ENCODE results near the gene RIN3.

The RIN3 gene

GRCh38 chr14:92511453-92512238, 1.9 kb upstream of the RIN3 start:
- no peak for DNase-seq

GRCh38 chr14:92512807-92513203, 776 bp upstream of the RIN3 start:
- DNase-seq: no peak

- no peak for DNase-seq
Observed at GRCh38 chr14:92513966-92514843, 624 bp downstream of the RIN3 start.

- no peak for DNase-seq
Observed at GRCh38 chr14:92514844-92515514, 1.4 kb downstream of the RIN3 start.

DNA sequence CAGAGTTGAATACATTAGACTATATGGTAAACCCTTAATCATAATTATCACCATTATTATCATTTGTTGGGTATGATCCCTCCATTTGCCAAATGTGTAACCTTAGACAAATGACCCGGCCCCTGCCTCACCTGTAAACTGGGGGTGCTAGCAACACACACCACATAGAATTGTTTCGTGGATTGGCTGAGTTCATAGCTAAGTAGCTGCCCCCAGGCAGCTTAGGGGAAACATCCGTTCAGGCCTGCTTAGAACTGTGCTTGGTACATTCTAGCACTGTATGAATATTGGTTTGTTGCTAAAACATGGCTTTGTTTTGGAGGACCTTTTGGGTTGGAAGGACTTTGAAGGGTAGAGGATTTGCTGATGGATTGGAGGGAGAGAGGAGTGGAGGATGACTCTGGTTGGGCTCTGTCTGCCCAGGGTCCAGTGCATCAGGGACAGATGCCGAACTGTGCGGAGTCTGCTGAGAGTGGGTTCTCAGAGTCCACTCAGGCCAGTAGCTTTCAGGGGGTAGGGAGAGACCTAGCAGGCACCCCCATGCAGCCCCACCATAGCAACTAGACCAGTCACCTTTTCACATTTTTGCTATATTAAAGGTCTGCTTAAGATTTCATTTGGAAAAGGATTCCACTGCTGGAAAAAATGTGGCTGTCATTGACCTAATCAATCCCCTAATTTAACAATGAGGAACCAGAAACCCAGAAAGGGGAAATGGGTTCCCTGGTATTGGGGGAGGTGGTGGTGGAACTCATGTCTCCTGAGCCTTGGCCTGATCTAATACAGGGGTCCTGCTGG, 2.2 kb downstream of the RIN3 start:
- DNase-seq: no peak

DNA sequence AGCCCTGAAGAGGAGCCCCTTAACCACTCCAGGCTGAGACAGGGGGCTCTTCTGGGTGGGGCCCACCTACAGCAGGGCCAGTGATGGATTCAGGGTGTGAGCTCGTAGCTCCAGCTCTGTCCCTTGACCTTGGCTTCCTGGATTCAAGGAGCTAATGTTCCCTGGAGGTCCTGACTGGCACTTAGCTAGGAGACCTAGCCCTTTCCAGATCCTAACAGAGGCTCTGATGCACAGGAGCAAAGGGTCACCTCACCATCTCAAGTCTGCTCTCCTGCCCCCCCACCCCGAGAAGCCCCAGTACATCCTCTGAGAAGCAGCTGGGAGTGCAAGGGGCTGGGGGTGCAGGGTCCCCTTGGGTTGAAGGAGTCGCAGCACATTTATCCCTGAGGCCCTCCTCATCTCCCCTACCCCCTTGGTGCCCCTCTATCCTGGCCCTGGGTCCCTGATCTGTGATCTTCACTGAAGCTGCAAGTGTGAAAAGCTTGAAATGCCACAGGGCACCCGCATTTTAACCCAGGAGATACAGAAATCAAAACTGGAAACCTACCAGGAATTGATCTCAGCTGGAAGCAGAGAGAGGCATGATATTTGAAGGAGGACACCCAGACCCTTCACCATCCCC, 2.9 kb downstream of the RIN3 start:
- DNase-seq: no peak

GRCh38 chr14:92516966-92517506, 3.5 kb downstream of the RIN3 start:
- no peak for DNase-seq

GRCh38 chr14:92517761-92518160, 4.2 kb downstream of the RIN3 start:
- no peak for DNase-seq

DNA sequence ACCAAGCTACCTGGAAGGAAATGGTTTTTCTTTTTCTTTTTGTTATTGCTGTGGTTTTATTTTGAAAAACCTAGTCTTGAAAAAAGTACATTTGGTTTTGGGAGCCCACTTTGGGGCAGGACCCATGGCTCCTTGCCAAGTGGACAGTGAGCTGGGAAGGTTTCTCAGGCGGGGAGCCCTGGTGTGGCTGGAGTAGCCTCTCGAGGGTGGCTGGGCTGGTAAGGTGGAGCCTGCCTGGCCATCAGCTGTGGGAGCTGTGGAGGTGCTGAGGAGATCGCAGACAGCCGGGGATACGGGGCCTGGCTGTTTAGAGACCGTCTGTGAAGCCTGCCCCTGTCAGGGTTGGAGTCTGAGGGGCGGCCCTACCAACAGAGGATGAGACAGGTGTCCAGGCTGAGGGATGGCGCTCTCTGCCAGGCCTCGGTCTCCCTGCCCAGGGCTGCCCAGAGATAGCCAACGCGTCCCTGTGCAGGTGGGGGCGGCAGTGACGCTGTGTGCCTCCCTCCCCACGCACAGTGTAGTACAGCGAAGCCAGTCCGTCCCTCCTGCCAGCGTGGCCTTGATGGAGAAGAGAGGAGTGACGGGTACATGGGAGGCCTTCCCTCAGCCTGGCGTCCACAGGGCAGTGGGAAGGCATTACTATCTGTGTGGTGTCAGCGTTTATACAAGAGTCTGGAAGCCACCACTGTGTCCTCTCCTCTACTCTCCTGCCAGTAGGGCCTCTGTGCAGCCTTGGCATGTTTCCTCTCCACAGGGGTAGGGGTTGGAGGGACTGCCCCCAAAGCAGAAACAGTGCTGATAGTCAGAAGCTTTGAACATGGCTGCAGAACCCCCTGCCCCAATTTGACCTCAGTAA, 5.9 kb downstream of the RIN3 start:
- no peak for DNase-seq

DNA sequence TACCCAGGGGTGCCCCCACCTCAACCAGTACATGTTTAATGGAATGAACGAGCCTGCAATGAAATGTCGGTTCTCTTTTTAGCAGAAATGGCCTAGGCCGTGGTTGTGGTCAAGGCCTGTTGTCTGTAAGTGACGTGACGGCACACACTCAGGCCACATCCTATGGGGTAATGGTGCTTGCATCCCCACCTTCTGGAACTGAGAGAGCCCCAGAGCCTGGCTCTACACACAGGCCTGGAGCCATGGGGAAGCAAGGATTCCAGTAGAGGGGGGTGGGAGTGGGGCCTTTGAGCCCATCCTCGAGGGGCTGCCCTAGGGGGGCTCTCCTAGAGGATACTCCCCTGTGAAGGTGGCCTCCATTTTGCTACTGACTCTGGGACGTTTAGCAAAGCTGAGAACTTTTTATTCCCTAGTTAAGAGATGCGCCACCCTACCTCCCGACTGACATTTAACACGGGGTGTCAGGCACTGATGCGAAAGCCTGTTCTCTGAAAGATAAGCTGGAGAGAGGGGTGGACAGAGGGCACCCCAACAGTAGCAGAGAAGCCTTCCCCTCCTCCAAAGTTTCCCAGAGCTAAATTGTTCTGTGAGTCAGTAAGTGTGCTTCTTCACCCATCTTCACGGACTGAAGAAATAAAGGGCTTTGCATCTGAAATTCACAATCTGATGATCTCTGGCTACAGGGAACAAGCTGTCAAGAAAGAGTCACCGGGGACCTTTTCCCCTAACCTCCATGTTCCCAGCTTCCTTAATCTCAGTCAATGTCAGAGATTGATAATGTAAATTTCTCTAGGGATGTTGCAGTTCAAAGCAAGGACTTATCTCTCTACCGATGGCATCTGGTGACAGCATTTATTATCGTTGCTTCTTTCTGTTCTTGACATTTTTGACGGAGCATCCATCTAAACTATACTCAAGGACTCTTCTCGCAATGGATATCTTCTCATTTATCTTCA, 6.8 kb downstream of the RIN3 start:
- DNase-seq: no peak

GRCh38 chr14:92521058-92521415, 7.5 kb downstream of the RIN3 start:
- no peak for DNase-seq

DNA sequence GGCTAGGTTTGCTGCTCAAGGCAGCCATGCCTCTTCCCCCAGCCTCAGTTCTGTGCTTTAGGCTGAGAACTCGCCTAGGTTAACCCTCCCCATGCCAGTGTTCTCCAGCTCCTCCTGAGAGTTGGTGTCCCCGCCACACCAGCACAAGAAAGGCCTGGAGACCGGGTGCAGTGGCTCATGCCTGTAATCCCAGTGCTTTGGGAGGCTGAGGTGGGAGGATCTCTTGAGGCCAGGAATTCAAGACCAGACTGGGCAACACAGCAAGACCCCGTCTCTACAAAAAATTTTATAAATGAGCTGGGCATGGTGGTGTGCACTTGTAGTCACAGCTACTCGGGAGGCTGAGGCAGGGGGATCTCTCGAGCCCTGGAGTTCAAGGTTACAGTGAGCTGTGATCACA, 10.2 kb downstream of the RIN3 start:
- no peak for DNase-seq

DNA sequence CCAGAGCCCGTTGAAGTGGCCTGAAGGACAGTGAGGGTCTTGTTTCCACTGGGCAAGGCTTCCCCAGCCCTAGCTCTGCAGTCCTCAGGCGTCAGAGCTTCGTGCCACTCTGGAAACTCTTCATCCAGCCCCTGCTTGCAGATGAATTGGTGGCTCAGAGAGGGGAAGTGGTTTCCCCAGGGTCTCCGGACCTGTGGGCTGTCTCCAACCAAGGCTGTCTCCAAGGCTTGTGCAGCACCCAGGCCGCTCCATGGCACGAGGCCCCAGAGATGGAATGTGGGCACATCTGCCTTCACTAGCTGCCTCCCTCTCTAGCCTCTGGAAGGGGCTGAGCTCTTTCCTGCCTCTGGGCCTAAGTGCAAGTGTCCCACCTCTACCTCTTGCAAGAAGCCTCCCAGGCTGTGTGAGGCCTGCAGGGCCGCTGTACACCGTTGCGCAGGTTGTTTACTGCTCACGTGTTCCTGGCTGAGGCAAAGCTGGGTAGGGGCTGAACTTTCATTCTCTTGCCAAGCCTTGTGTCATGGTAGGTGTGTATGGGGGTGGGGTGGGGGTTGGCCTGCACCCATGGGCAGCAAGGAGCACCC, 11.1 kb downstream of the RIN3 start:
- no peak for DNase-seq

GRCh38 chr14:92525322-92526095, 11.9 kb downstream of the RIN3 start:
- DNase-seq: no peak

DNA sequence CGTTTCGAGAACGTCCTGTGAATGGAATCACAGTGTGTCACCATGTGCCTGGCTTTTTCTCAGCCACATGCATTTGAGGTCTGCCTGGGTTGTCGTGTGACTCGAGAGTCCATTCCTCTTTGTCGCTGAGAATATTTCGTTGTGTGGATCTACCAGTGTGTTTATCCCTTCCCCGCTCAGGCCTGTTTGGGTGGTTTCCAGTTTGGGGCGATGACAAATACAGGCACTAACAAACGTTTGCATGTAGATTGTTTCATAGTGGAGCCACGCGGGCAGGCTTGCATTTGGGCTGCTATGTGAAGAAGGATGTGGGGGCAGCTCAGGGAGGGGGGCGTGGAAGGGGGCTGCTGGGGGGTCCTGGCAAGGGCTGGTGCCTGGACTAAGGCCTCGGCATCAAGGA, 14.1 kb downstream of the RIN3 start:
- DNase-seq: no peak

DNA sequence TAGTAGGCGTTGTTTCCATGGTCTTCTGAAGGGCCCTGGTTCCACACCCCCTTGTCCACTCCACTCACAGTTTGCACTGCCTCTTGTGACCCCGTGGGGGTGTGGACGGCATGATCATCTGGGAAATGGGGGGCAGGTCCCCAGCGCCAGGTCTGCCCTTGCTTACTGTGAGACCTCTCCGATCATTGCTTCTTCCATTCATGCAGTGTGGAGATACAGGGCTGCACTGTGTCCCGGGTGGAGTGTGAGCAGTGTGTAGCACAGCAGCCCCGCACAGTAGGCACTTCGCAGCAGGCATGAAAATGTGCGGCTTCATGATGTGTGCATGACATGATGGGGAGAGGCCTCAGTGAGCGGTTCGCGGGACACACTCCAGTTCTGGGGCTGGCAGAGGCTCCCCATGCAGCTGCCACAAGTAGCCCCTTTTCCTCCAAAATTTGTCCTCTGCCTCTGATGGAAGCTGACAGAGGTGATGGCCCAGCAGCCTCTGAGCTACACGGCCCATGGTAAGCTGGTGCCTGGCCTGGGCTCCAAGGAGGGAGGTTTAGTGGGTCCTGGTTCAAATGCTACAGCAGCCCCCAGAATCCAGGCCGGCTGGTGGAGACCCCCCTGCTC, 15.0 kb downstream of the RIN3 start:
- DNase-seq: no peak

DNA sequence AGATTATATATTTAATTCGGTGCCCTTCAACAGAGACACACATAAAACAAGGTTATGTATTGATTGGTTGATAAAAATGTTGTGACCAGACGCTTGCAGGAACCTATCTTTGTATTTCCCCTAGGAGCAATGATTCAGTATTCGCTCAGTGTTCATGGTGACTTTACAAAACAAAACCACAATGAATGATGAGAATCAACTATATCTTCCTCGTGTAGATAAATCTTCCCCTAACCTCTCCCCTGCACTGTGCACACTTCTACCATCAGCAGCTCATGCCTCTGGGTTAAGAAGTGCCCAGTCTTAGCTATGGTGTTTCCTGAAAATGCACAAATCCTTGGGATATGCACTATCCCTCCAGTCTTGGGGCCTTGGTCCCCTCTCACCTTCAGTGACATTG, 16.3 kb downstream of the RIN3 start:
- DNase-seq: no peak

All from NCI-H748 treated with DMSO at 0.1 percent for 48 hours (cell line).